Mucosa of descending colon (tissue), 3 donors: ENCODE data around the gene ZSCAN1. TPM values are rescaled to one million over a fixed set of nuclear protein-coding genes. Genes with fewer than 3 reads are reported as not detected.

ENCODE experiments used
- ATAC-seq: fragments of 200-7000 bp; cut with Tn5 transposase; one replicate; pipeline ENCODE4 v1.9.1; 2020; ENCODE audit warnings: mild to moderate bottlenecking, moderate library complexity
- DNase-seq, 3 donors: peaks; one replicate each; pipeline ENCODE4 v3.0.0-alpha.2; 2020
- H3K36me3 ChIP-seq: fragments of 200-600 bp; one replicate; pipeline ENCODE4 v1.8.0; 2021; ENCODE audit warnings: low read depth, mild to moderate bottlenecking
- H3K4me1 ChIP-seq: fragments of 200-600 bp; one replicate; pipeline ENCODE4 v1.8.0; 2021; ENCODE audit warnings: low read depth, mild to moderate bottlenecking
- H3K4me3 ChIP-seq: fragments of 200-600 bp; one replicate; pipeline ENCODE4 v1.8.0; 2021; ENCODE audit warnings: mild to moderate bottlenecking
- H3K9me3 ChIP-seq: fragments of 200-600 bp; one replicate; pipeline ENCODE4 v1.8.0; 2021; ENCODE audit warnings: mild to moderate bottlenecking
- CTCF ChIP-seq: fragments of 200-600 bp; IDR thresholded peaks from one replicate; pipeline ENCODE4 v1.8.0; 2022; ENCODE audit warnings: antibody characterized with exemption, mild to moderate bottlenecking
- intact Hi-C, 2 donors: fragments of 100-400 bp; cut with DNase I in 1 of 2; cut with micrococcal nuclease in 1 of 2; formaldehyde crosslinking; loops; one replicate each; pipeline versions ENCODE4 v1.11.0 to v1.11.1; 2022; cut with DNase I, micrococcal nuclease
- long read RNA-seq, 2 donors: library from polyadenylated mRNA; unstranded; transcript quantifications; one replicate each; pipeline ENCODE4 v2.0.0, GENCODE V29; 2019 to 2021
- total RNA-seq, 3 donors: library from RNA; stranded (reverse); fragmentation: NEBNext Ultra II Directional in 2 of 3; extraction: Animal tissue kit (Norgen Biotek cat#: 25700) in 2 of 3; gene quantifications; one replicate each; pipeline versions ENCODE4 v1.2.1 to v1.2.4, GENCODE V29; 2021 to 2023
- donor health status: DM: no; HTN: no; CAD: no; lungs with moderate emphysema.
- donor health status: DM: no; HTN: no; CAD: no.
- donor health status: DM: no; HTN: yes; CAD: no.

ZSCAN1 gene, protein sequence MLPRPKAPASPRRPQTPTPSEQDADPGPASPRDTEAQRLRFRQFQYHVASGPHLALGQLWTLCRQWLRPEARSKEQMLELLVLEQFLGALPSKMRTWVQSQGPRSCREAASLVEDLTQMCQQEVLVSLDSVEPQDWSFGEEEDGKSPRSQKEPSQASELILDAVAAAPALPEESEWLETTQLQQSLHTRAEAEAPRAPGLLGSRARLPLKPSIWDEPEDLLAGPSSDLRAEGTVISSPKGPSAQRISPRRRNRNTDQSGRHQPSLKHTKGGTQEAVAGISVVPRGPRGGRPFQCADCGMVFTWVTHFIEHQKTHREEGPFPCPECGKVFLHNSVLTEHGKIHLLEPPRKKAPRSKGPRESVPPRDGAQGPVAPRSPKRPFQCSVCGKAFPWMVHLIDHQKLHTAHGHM
- not detected for total RNA-seq
- long read RNA-seq, donor 1, result 0 reads
- long read RNA-seq, donor 2, result 0 reads

GRCh38 chr19:58033741-58034476 is at the start of gene ZSCAN1:
TSS of gene ZSCAN1 (plus strand) at chr19:58034025. CDS start at chr19:58037837, 3,812 bp downstream.
- DNase-seq, result peak; percentile 68 to 75 (median 72)
- no peaks in the 10 kb centered on the region for H3K4me1 ChIP-seq

DNA sequence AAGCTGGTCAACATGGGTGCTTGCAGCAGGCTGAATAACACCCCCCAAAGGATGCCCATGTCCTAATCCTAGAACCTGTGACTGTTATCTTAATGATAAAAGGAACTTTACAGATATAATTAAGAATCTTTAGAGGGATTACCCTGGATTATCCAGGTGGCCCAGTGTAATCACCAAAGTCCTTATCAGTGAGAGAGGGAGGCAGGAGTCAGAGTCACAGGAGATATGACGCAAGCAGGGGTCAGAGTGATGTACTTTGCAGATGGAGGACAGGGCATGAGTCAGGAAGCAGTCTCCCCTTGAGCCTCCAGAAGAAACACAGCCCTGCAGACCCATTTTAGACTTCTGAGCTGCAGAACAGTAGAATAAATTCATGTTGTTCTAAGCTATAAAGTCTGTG is 41.0 kb upstream of the ZSCAN1 start:
- ATAC-seq (no peak), DNase-seq (no peak)
- intact Hi-C loops, result no loop called here
- Histone ChIP-seq H3K9me3 (peaks cover 94% of the 10 kb centered on the region), H3K36me3 (peaks cover 12% of the 10 kb centered on the region), H3K4me1 (no peaks in the 10 kb centered on the region), H3K4me3 (no peak overlapping the region)
- TF ChIP-seq CTCF, result no peak

More at GRCh38 chr19:58033741-58034476, at the start of gene ZSCAN1:
- intact Hi-C loops, result no loop called here
- Histone ChIP-seq H3K4me3 (no peak within 1 kb of the TSS), H3K9me3 (peaks cover 31% of the 10 kb centered on the region), H3K36me3 (no peaks in the 10 kb centered on the region)
- ATAC-seq, result peak; percentile 65
- no peak for TF ChIP-seq CTCF

- peaks cover 6% of the 10 kb centered on the region for H3K4me1 ChIP-seq
- no peak for TF ChIP-seq CTCF
- DNase-seq (no peak), ATAC-seq (no peak)
- peaks cover 64% of the 10 kb centered on the region for H3K9me3 ChIP-seq
- intact Hi-C loops, result no loop called here
- H3K4me3 ChIP-seq, result no peak overlapping the region
- H3K36me3 ChIP-seq, result peaks cover 2% of the 10 kb centered on the region
These were observed 33.1 kb upstream of the ZSCAN1 start for GRCh38 chr19:58000677-58001076.

- intact Hi-C loops, result no loop called here
- peak overlapping the region; percentile 83 for H3K4me3 ChIP-seq
- TF ChIP-seq CTCF, result no peak
- DNase-seq, result no peak
- peaks cover 6% of the 10 kb centered on the region for H3K4me1 ChIP-seq
- peak; percentile 22 for ATAC-seq
- peaks cover 2% of the 10 kb centered on the region for H3K36me3 ChIP-seq
- peaks cover 61% of the 10 kb centered on the region for H3K9me3 ChIP-seq
These were observed 31.9 kb upstream of the ZSCAN1 start for GRCh38 chr19:58001895-58002369.

GRCh38 chr19:58002384-58003173 is 31.2 kb upstream of the ZSCAN1 start, which contains the start of gene ZNF606:
TSS of gene ZNF606 (minus strand) at chr19:58002820. CDS start at chr19:58001319, 1,501 bp downstream.
- intact Hi-C loops, result no loop called here
- no peak for TF ChIP-seq CTCF
- ATAC-seq (peak; percentile 100), DNase-seq (peak; percentile 90 to 94 (median 92))
- peak within 1 kb of the TSS; percentile 83 for H3K4me3 ChIP-seq
- peaks cover 61% of the 10 kb centered on the region for H3K9me3 ChIP-seq
- H3K36me3 ChIP-seq, result peaks cover 2% of the 10 kb centered on the region
- peaks cover 6% of the 10 kb centered on the region for H3K4me1 ChIP-seq
